ENCODE results near the gene CPED1.

DNA sequence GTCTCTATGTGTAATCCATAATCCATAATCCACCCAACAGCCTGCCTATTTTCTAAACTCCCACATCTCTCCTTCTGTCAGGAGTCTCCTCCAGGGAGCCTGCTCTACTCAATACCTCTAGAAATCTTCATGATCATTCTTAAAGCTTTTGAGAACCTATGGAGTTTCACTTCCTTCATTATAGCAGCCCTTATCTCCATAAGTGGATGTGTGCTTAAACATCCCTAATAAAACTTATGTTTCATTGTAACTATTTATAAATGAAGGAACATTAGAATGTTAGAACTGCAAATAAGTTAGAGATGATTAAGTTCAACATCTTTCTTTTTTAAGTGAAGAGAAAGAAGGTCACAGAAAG, 8.5 kb downstream of the CPED1 start:
- TF ChIP-seq, protein P1, sequence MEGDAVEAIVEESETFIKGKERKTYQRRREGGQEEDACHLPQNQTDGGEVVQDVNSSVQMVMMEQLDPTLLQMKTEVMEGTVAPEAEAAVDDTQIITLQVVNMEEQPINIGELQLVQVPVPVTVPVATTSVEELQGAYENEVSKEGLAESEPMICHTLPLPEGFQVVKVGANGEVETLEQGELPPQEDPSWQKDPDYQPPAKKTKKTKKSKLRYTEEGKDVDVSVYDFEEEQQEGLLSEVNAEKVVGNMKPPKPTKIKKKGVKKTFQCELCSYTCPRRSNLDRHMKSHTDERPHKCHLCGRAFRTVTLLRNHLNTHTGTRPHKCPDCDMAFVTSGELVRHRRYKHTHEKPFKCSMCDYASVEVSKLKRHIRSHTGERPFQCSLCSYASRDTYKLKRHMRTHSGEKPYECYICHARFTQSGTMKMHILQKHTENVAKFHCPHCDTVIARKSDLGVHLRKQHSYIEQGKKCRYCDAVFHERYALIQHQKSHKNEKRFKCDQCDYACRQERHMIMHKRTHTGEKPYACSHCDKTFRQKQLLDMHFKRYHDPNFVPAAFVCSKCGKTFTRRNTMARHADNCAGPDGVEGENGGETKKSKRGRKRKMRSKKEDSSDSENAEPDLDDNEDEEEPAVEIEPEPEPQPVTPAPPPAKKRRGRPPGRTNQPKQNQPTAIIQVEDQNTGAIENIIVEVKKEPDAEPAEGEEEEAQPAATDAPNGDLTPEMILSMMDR (IDR thresholded peaks at IDR 0.05): no peak
- TF ChIP-seq POLR2A (IDR thresholded peaks at IDR 0.05) (no peak), POLR2AphosphoS5 (IDR thresholded peaks at IDR 0.05; ENCODE audit: insufficient read depth in 1 of 2, low read depth in 1 of 2) (no peak)

Data from vagina (tissue), 2 donors.